Measurements from ENCODE around the gene KIAA1671.

- no peak for TF ChIP-seq MIER1 (IDR thresholded peaks at IDR 0.05; ENCODE audit: low read depth)
- no peak for TF ChIP-seq FOSL1 (tag; conservative IDR thresholded peaks at IDR 0.05)
- no peak for TF ChIP-seq SPI1 (IDR thresholded peaks at IDR 0.05; ENCODE audit: borderline replicate concordance, low read depth, low read length)
- TF ChIP-seq CBX3 (IDR thresholded peaks at IDR 0.05; ENCODE audit: borderline replicate concordance in 1 of 2, low read length in 2 of 2), result no peak
- TF ChIP-seq, protein P1, sequence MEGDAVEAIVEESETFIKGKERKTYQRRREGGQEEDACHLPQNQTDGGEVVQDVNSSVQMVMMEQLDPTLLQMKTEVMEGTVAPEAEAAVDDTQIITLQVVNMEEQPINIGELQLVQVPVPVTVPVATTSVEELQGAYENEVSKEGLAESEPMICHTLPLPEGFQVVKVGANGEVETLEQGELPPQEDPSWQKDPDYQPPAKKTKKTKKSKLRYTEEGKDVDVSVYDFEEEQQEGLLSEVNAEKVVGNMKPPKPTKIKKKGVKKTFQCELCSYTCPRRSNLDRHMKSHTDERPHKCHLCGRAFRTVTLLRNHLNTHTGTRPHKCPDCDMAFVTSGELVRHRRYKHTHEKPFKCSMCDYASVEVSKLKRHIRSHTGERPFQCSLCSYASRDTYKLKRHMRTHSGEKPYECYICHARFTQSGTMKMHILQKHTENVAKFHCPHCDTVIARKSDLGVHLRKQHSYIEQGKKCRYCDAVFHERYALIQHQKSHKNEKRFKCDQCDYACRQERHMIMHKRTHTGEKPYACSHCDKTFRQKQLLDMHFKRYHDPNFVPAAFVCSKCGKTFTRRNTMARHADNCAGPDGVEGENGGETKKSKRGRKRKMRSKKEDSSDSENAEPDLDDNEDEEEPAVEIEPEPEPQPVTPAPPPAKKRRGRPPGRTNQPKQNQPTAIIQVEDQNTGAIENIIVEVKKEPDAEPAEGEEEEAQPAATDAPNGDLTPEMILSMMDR (IDR thresholded peaks at IDR 0.05 in 2 of 3, conservative IDR thresholded peaks at IDR 0.05 in 1 of 3; ENCODE audit: insufficient read depth in 2 of 3, low read depth in 1 of 3, low read length in 3 of 3), result no peak
- no peak for TF ChIP-seq FOXM1 (IDR thresholded peaks at IDR 0.05; ENCODE audit: low read depth)
- no peak for TF ChIP-seq FOXM1 (CRISPR knock-in tag; IDR thresholded peaks at IDR 0.05; ENCODE audit: low read depth)
- TF ChIP-seq LCOR (CRISPR knock-in tag; IDR thresholded peaks at IDR 0.05), result no peak
- no peak for TF ChIP-seq POLR2AphosphoS5 (IDR thresholded peaks at IDR 0.05; ENCODE audit: control insufficient read depth, insufficient read depth, low read depth, low read length)
- no peak for TF ChIP-seq E2F4 (CRISPR knock-in tag; IDR thresholded peaks at IDR 0.05; ENCODE audit: low read depth)
- TF ChIP-seq ZNF282 (CRISPR knock-in tag; IDR thresholded peaks at IDR 0.05), result no peak
These were observed 149.5 kb downstream of the KIAA1671 start for GRCh38 chr22:25101986-25102385.
